IMR-90 (cell line): ENCODE measurements around the gene SREK1. TPM values are rescaled to one million over a fixed set of nuclear protein-coding genes. Genes with fewer than 3 reads are reported as not detected.
A peak's percentile ranks its signal among the peaks of the same experiment; 100 is the strongest.
"Not testable (repeated sequence)": the region's sequence is repeated elsewhere in the genome, so short reads cannot be mapped to it uniquely, and the experiment has no call there.

Experiments used
- ATAC-seq: fragments of 200-7000 bp; cut with Tn5 transposase; 2 replicates; pipeline ENCODE4 v1.9.1; 2020; ENCODE audit warnings: low read depth, mild to moderate bottlenecking, moderate library complexity
- BruUV-seq: library from RNA; stranded (reverse); fragments of 400-500 nt; replicated peaks from 2 replicates; lab custom pipeline; 2021; lab: Mats Ljungman, UMichigan
- CTCF ChIA-PET: fragments of 300-600 bp; formaldehyde crosslinking; extraction: SDS; loops from one replicate; lab custom pipeline; 2021; ENCODE audit warnings: antibody characterized with exemption; lab: Yijun Ruan, JAX
- POLR2A ChIA-PET: fragments of 300-600 bp; sonication (Branson Sonifier 250); formaldehyde crosslinking; loops from one replicate; lab custom pipeline; 2022; ENCODE audit warnings: antibody characterized with exemption; ENCODE audit not compliant: unreplicated experiment; lab: Charles Lee
- DNase-seq: peaks from one replicate; pipeline ENCODE4 v3.0.0; 2013
- H2AFZ ChIP-seq: replicated peaks from 2 replicates; pipeline ENCODE3; 2013; ENCODE audit warnings: low read length, mild to moderate bottlenecking; ENCODE audit not compliant: poor library complexity
- H2AK5ac ChIP-seq: 2 replicates; pipeline ENCODE4 v1.6.1; 2013; ENCODE audit warnings: low read depth, low read length, inconsistent platforms
- H2AK9ac ChIP-seq: replicated peaks from 2 replicates; pipeline ENCODE3; 2013; ENCODE audit warnings: mild to moderate bottlenecking, low read depth, low read length, moderate library complexity; ENCODE audit not compliant: poor library complexity
- H2BK120ac ChIP-seq: 2 replicates; pipeline ENCODE4 v1.6.1; 2013; ENCODE audit warnings: low read depth, low read length, inconsistent platforms
- H2BK15ac ChIP-seq: 3 replicates; pipeline ENCODE4 v1.6.1; 2013; ENCODE audit warnings: low read depth, low read length, inconsistent platforms
- H2BK20ac ChIP-seq: 2 replicates; pipeline ENCODE4 v1.6.1; 2013; ENCODE audit warnings: low read depth, mild to moderate bottlenecking, inconsistent platforms, low read length, moderate library complexity
- H2BK5ac ChIP-seq: 2 replicates; pipeline ENCODE4 v1.6.1; 2013; ENCODE audit warnings: mild to moderate bottlenecking, low read depth, low read length, inconsistent platforms; ENCODE audit not compliant: poor library complexity, severe bottlenecking
- H3K14ac ChIP-seq: replicated peaks from 2 replicates; pipeline ENCODE4 v1.6.1; 2013; ENCODE audit warnings: low read depth, low read length, inconsistent platforms
- H3K18ac ChIP-seq: 2 replicates; pipeline ENCODE4 v1.6.1; 2013; ENCODE audit warnings: low read depth, low read length, control low read depth
- H3K23ac ChIP-seq: 2 replicates; pipeline ENCODE4 v1.6.1; 2013; ENCODE audit warnings: low read depth, low read length, inconsistent platforms
- H3K27ac ChIP-seq: 2 replicates; pipeline ENCODE4 v1.5.1; 2013; ENCODE audit warnings: mild to moderate bottlenecking, control low read depth, low read length; ENCODE audit not compliant: insufficient read depth
- H3K27me3 ChIP-seq: 2 replicates; pipeline ENCODE4 v1.6.1; 2013; ENCODE audit warnings: low read length; ENCODE audit not compliant: control insufficient read depth, insufficient read depth
- H3K36me3 ChIP-seq: 2 replicates; pipeline ENCODE4 v1.6.1; 2013; ENCODE audit warnings: low read length, mixed read lengths; ENCODE audit not compliant: control insufficient read depth, insufficient read depth
- H3K4ac ChIP-seq: 2 replicates; pipeline ENCODE4 v1.6.1; 2013; ENCODE audit warnings: low read depth, low read length, inconsistent platforms
- H3K4me1 ChIP-seq: 2 replicates; pipeline ENCODE4 v1.6.1; 2013; ENCODE audit warnings: low read length, mixed read lengths; ENCODE audit not compliant: control insufficient read depth, insufficient read depth
- H3K4me2 ChIP-seq: 2 replicates; pipeline ENCODE4 v1.6.1; 2013; ENCODE audit warnings: low read depth, mild to moderate bottlenecking, control low read depth, low read length, moderate library complexity
- H3K4me3 ChIP-seq: 2 replicates; pipeline ENCODE4 v1.5.1; 2013; ENCODE audit warnings: low read depth, mild to moderate bottlenecking, control low read depth, low read length, moderate library complexity; ENCODE audit not compliant: insufficient read depth
- H3K56ac ChIP-seq: 2 replicates; pipeline ENCODE4 v1.6.1; 2013; ENCODE audit warnings: low read length, inconsistent platforms; ENCODE audit not compliant: insufficient read depth; ENCODE audit errors: extremely low read depth
- H3K79me1 ChIP-seq, 2 experiments: 2 replicates each; pipeline ENCODE4 v1.6.1; 2013; ENCODE audit warnings: low read length in 2 of 2, inconsistent platforms in 1 of 2, low read depth in 1 of 2
- H3K9ac ChIP-seq: 2 replicates; pipeline ENCODE4 v1.6.1; 2013; ENCODE audit warnings: low read depth, low read length, control low read depth
- H3K9me1 ChIP-seq: 2 replicates; pipeline ENCODE4 v1.6.1; 2013; ENCODE audit warnings: low read length, inconsistent platforms; ENCODE audit not compliant: insufficient read depth
- H3K9me3 ChIP-seq: 2 replicates; pipeline ENCODE4 v1.6.1; 2013; ENCODE audit warnings: low read length; ENCODE audit not compliant: control insufficient read depth, insufficient read depth
- H4K20me1 ChIP-seq: 2 replicates; pipeline ENCODE4 v1.6.1; 2013; ENCODE audit warnings: low read length, inconsistent platforms; ENCODE audit not compliant: insufficient read depth
- H4K5ac ChIP-seq: 2 replicates; pipeline ENCODE4 v1.6.1; 2013; ENCODE audit warnings: mild to moderate bottlenecking, low read depth, low read length, control low read depth
- H4K8ac ChIP-seq, 2 experiments: 2 replicates each; pipeline ENCODE4 v1.6.1; 2013; ENCODE audit warnings: low read depth in 2 of 2, low read length in 2 of 2, control low read depth in 1 of 2, inconsistent platforms in 1 of 2
- H4K91ac ChIP-seq: 2 replicates; pipeline ENCODE4 v1.6.1; 2013; ENCODE audit warnings: low read depth, low read length, inconsistent platforms; ENCODE audit not compliant: insufficient read depth
- MAFK ChIP-seq: IDR thresholded peaks from 2 replicates; pipeline ENCODE4 v1.6.1; 2012; ENCODE audit warnings: low read depth, low read length, improper control_type of control experiment
- RCOR1 ChIP-seq: IDR thresholded peaks from 2 replicates; pipeline ENCODE4 v1.6.1; 2012; ENCODE audit warnings: mild to moderate bottlenecking, low read length, improper control_type of control experiment; ENCODE audit not compliant: insufficient replicate concordance
- RFX5 ChIP-seq: IDR thresholded peaks from 2 replicates; pipeline ENCODE4 v1.8.0; 2012; ENCODE audit warnings: low read depth, mild to moderate bottlenecking, low read length, moderate library complexity
- WGBS, 2 experiments: methylation state at CpG; one replicate each; pipeline versions ENCODE4 v1.1.5 to v1.1.7; 2013; ENCODE audit warnings: missing lambda C conversion rate in 2 of 2; ENCODE audit not compliant: insufficient read length in 1 of 2; ENCODE audit errors: extremely low coverage in 2 of 2; 5-methylcytosine and 5-hydroxymethylcytosine counted together
- dilution Hi-C: fragments of 300-500 bp; cut with HindIII; formaldehyde crosslinking; loops from one replicate; pipeline ENCODE4 v1.14.3; 2018; ENCODE audit warnings: low sequenced_read_pairs; ENCODE audit not compliant: unreplicated experiment
- in situ Hi-C: fragments of 300-500 bp; cut with MboI; formaldehyde crosslinking; loops from 3 replicates; pipeline ENCODE4 v1.14.3; 2019; ENCODE audit warnings: low sequenced_read_pairs, inconsistent platforms, mixed read lengths
- intact Hi-C: fragments of 100-400 bp; cut with micrococcal nuclease; formaldehyde crosslinking; loops from 2 replicates; pipeline ENCODE4 v1.10.0; 2022
- polyA plus RNA-seq, 3 experiments: library from polyadenylated mRNA; depleted of rRNA; stranded (reverse); fragments of >200 nt; gene quantifications; 2 replicates each; pipeline ENCODE4 v1.2.3, GENCODE V29; 2012; ENCODE audit warnings: low replicate concordance in 1 of 3
- total RNA-seq: library from RNA; depleted of rRNA; stranded (reverse); fragments of >200 nt; gene quantifications from 2 replicates; pipeline ENCODE4 v1.2.3, GENCODE V29; 2012

SREK1 gene
- total and polyA plus RNA-seq, 2 of the 4 experiments (the other 2 are of a cell fraction), result 23.0 to 36.2 TPM

DNA sequence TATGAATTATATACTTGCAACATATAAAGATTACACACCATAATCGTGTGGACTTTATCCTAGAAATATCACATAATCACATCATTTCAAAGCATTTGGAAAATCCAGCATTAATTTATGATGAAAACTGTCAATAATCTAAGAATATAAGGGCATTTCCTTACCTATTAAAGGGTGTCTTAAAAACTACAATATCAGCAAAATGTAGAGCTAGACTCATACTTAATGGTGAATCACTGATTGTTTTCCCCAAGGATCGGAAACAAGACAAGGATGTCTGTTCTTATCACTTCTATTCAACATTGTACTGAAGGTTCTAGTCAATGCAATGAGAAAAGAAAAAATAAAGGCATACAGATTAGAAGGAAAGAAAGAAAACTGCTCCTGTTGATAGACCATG is 8.0 kb upstream of the SREK1 start:
- no peaks in the 10 kb centered on the region for H3K9me1 ChIP-seq
- no peaks in the 10 kb centered on the region for H3K79me1 ChIP-seq
- H3K23ac ChIP-seq, result no peak overlapping the region
- dilution Hi-C loops (no loop called here), intact Hi-C loops (no loop called here), in situ Hi-C loops (no loop called here)
- no peaks in the 10 kb centered on the region for H3K4me1 ChIP-seq
- no peaks in the 10 kb centered on the region for H3K27me3 ChIP-seq
- ATAC-seq, result no peak
- no peak overlapping the region for H4K5ac ChIP-seq
- no peak overlapping the region for H3K9ac ChIP-seq
- no peak for DNase-seq
- H3K9me3 ChIP-seq, result no peaks in the 10 kb centered on the region
- no peak overlapping the region for H2BK15ac ChIP-seq
- CTCF ChIA-PET, result no interaction called here
- no peak overlapping the region for H2AK9ac ChIP-seq
- H3K14ac ChIP-seq, result no peak overlapping the region
- no peak overlapping the region for H3K56ac ChIP-seq
- no CpG with 5 or more reads among the region's 2 CpGs for WGBS, 2 experiments
- POLR2A ChIA-PET, result no interaction called here
- H3K36me3 ChIP-seq, result no peaks in the 10 kb centered on the region
- H3K18ac ChIP-seq, result no peak overlapping the region
- H2BK20ac ChIP-seq, result no peak overlapping the region
- no peak overlapping the region for H3K4me2 ChIP-seq
- no peak overlapping the region for H2BK120ac ChIP-seq
- H3K4ac ChIP-seq, result no peak overlapping the region
- peak; percentile 58 for TF ChIP-seq MAFK
- no peak for TF ChIP-seq RCOR1
- no peak for TF ChIP-seq RFX5
- no peak overlapping the region for H4K8ac ChIP-seq
- no peak overlapping the region for H2AK5ac ChIP-seq
- no peak overlapping the region for H2BK5ac ChIP-seq
- no peak overlapping the region for H4K91ac ChIP-seq
- H3K4me3 ChIP-seq, result no peak overlapping the region
- BruUV-seq, result no TSS peak
- H3K27ac ChIP-seq, result no peak overlapping the region
- no peaks in the 10 kb centered on the region for H4K20me1 ChIP-seq
- no peak overlapping the region for H2AFZ ChIP-seq

DNA sequence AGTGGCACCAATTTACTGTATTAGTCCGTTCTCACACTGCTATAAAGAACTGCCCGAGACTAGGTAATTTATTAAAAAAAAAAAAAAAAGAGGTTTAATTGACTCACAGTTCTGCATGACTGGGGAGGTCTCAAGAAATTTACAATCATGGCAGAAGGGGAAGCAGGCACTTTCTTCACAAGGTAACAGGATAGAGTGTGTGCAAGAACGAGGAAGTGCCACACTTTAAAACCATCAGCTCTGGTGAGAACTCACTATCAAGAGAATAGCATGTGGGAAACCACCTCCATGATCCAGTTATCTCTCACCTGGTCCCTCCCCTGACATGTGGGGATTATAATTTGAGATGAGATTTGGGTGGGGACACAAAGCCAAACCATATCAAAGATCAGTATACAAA is 7.2 kb upstream of the SREK1 start:
- not testable (repeated sequence) for H3K36me3 ChIP-seq

More for the DNA sequence above, 7.2 kb upstream of the SREK1 start:
- H4K91ac ChIP-seq, H3K56ac ChIP-seq, H3K27me3 ChIP-seq, H2BK120ac ChIP-seq, H3K23ac ChIP-seq, H2BK20ac ChIP-seq, H3K4me2 ChIP-seq, H3K79me1 ChIP-seq, H4K8ac ChIP-seq, BruUV-seq, H3K4ac ChIP-seq, ATAC-seq, CTCF ChIA-PET, H4K5ac ChIP-seq, H2AK9ac ChIP-seq, H2AK5ac ChIP-seq, H3K27ac ChIP-seq, H3K9ac ChIP-seq, H3K4me3 ChIP-seq, intact Hi-C loops, H4K20me1 ChIP-seq, H3K9me1 ChIP-seq, H3K4me1 ChIP-seq, POLR2A ChIA-PET, H3K9me3 ChIP-seq, H2BK15ac ChIP-seq, DNase-seq, H3K18ac ChIP-seq, H3K14ac ChIP-seq, in situ Hi-C loops, H2BK5ac ChIP-seq, H2AFZ ChIP-seq, dilution Hi-C loops: not testable (repeated sequence)
- no CpG with 5 or more reads among the region's 3 CpGs for WGBS, 2 experiments
